Ascending aorta (tissue), 2 donors: Measurements from ENCODE around the gene ARHGAP5. TPM values are rescaled to one million over a fixed set of nuclear protein-coding genes. Genes with fewer than 3 reads are reported as not detected.
A peak's percentile ranks its signal among the peaks of the same experiment; 100 is the strongest.

Experiments
- DNase-seq, 2 donors: peaks; one replicate each; pipeline ENCODE4 v3.0.0-alpha.2; 2019; ENCODE audit warnings: low spot score in 2 of 2
- H3K27ac ChIP-seq, 2 donors: fragments of 200-600 bp; sonication (generic); one replicate each; pipeline ENCODE4 v1.5.1; 2016 to 2017; ENCODE audit warnings: mild to moderate bottlenecking in 1 of 2
- H3K27me3 ChIP-seq: fragments of 200-600 bp; sonication (generic); one replicate; pipeline ENCODE4 v1.5.1; 2017
- H3K36me3 ChIP-seq, 2 donors: fragments of 200-600 bp; sonication (generic); one replicate each; pipeline ENCODE4 v1.5.1; 2016
- H3K4me1 ChIP-seq, 2 donors: fragments of 200-600 bp; sonication (generic); one replicate each; pipeline ENCODE4 v1.5.1; 2016 to 2017; ENCODE audit warnings: mild to moderate bottlenecking in 1 of 2
- H3K4me3 ChIP-seq, 2 donors: fragments of 200-600 bp; sonication (generic); one replicate each; pipeline ENCODE4 v1.5.1; 2016 to 2017; ENCODE audit warnings: mild to moderate bottlenecking in 1 of 2
- H3K9me3 ChIP-seq, 2 donors: fragments of 200-600 bp; sonication (generic); one replicate each; pipeline ENCODE4 v1.5.1; 2016
- intact Hi-C: fragments of 100-400 bp; cut with DNase I; formaldehyde crosslinking; loops from one replicate; pipeline ENCODE4 v1.15.1; 2023
- total RNA-seq: library from RNA; depleted of rRNA; stranded (reverse); fragments of >200 nt; gene quantifications from one replicate; pipeline ENCODE4 v1.1.0, GENCODE V29; 2016
- TF ChIP-seq, protein P1 (sequence below), 3 experiments: fragments of 200-600 bp in 2 of 3; fragments of 450-650 bp in 1 of 3; sonication (generic) in 2 of 3; IDR thresholded peaks; one replicate each; pipeline ENCODE4 v1.5.1; 2016 to 2019; ENCODE audit warnings: antibody characterized with exemption in 3 of 3, mild to moderate bottlenecking in 1 of 3, moderate library complexity in 1 of 3

The ARHGAP5 gene
- total RNA-seq, 1 donor from 2014 or later, result 32.6 TPM

- Histone ChIP-seq H3K27ac (peak within 1 kb of the TSS; percentile 69 to 75), H3K27me3 (no peaks in the 10 kb centered on the region), H3K4me3 (peak within 1 kb of the TSS; percentile 72 to 75), H3K9me3 (no peaks in the 10 kb centered on the region), H3K4me1 (no peaks in the 10 kb centered on the region), H3K36me3 (no peaks in the 10 kb centered on the region)
- TF ChIP-seq, protein P1, sequence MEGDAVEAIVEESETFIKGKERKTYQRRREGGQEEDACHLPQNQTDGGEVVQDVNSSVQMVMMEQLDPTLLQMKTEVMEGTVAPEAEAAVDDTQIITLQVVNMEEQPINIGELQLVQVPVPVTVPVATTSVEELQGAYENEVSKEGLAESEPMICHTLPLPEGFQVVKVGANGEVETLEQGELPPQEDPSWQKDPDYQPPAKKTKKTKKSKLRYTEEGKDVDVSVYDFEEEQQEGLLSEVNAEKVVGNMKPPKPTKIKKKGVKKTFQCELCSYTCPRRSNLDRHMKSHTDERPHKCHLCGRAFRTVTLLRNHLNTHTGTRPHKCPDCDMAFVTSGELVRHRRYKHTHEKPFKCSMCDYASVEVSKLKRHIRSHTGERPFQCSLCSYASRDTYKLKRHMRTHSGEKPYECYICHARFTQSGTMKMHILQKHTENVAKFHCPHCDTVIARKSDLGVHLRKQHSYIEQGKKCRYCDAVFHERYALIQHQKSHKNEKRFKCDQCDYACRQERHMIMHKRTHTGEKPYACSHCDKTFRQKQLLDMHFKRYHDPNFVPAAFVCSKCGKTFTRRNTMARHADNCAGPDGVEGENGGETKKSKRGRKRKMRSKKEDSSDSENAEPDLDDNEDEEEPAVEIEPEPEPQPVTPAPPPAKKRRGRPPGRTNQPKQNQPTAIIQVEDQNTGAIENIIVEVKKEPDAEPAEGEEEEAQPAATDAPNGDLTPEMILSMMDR (IDR thresholded peaks at IDR 0.05), result no peak
- DNase-seq, result peak; percentile 40 to 91
- intact Hi-C loops, result loop anchor here (1.0 to 5.0 kb wide), 7 partner anchors 50 to 1176 kb away; partner anchors contain the start of genes AP4S1, HECTD1, NUBPL and STRN3
These were observed 126.1 kb downstream of the ARHGAP5 start, which contains the start of gene RNU6-8 for GRCh38 chr14:32202998-32203882. RNU6-8 (minus strand) TSS chr14:32203269.

DNA sequence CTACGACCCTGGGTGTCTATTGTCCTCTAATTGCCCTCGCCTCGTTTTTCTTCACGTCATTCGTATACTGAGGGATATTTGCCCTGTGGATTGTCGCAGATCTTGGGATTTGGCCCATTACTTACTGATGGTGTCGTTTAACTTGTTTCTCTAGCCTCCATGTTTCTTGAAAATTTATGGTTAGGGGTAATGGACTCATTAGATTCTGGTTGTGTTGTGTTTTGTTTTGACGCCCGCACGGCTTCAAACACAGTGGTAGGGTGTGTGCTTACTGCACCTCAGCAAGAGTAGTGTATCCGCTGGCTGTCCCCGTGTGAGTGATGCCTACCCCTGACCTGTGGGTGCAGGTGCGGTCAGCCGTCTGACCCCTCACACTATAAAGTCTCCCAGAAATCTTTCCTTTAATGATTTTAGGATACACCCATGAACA lies 126.8 kb downstream of the ARHGAP5 start:
- Histone ChIP-seq H3K36me3 (no peaks in the 10 kb centered on the region), H3K27ac (peak overlapping the region; percentile 69 to 75), H3K27me3 (no peaks in the 10 kb centered on the region), H3K4me3 (peak overlapping the region; percentile 72 to 75), H3K9me3 (no peaks in the 10 kb centered on the region), H3K4me1 (no peaks in the 10 kb centered on the region)
- DNase-seq, result no peak
- TF ChIP-seq, protein P1 (IDR thresholded peaks at IDR 0.05), result no peak
- intact Hi-C loops, result loop anchor here (2.0 to 5.0 kb wide), 6 partner anchors 49 to 1177 kb away; partner anchors contain the start of genes AP4S1, HECTD1, NUBPL and STRN3

- Histone ChIP-seq H3K4me1 (no peaks in the 10 kb centered on the region), H3K9me3 (no peaks in the 10 kb centered on the region), H3K36me3 (no peaks in the 10 kb centered on the region), H3K4me3 (no peak overlapping the region), H3K27me3 (no peaks in the 10 kb centered on the region), H3K27ac (no peak overlapping the region)
- intact Hi-C loops, result no loop called here
- no peak for DNase-seq
- TF ChIP-seq, protein P1 (IDR thresholded peaks at IDR 0.05), result no peak
These were observed 128.4 kb downstream of the ARHGAP5 start for GRCh38 chr14:32205554-32205953.

GRCh38 chr14:32205984-32206383 lies 128.9 kb downstream of the ARHGAP5 start:
- TF ChIP-seq, protein P1 (IDR thresholded peaks at IDR 0.05), result no peak
- Histone ChIP-seq H3K4me3 (no peak overlapping the region), H3K36me3 (no peaks in the 10 kb centered on the region), H3K27ac (no peak overlapping the region), H3K4me1 (no peaks in the 10 kb centered on the region), H3K27me3 (no peaks in the 10 kb centered on the region), H3K9me3 (no peaks in the 10 kb centered on the region)
- intact Hi-C loops, result no loop called here
- DNase-seq, result no peak

DNA sequence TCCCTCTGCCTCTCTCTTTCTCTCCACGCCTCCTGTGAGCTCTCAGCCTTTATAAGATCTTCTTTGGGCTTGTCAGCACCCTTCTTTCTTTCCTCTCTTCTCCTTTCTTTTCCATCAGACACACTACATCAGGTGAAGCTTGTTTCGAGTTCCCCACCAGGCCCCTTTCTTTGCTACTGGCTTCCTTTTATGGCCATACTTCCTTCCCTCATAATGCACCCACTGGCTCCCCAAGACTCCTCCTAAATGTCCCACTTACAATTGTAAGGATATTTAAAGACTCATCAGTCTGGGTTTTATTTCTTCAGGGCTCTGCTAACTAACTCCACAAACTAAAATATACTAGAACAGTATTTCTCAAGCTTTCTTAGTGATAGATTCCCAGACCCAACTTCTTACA lies 129.4 kb downstream of the ARHGAP5 start:
- no peaks in the 10 kb centered on the region for H3K4me1 ChIP-seq
- H3K27ac ChIP-seq, result no peak overlapping the region
- intact Hi-C loops, result no loop called here
- no peaks in the 10 kb centered on the region for H3K9me3 ChIP-seq
- H3K27me3 ChIP-seq, result no peaks in the 10 kb centered on the region
- TF ChIP-seq, protein P1 (IDR thresholded peaks at IDR 0.05), result no peak
- DNase-seq, result no peak
- no peak overlapping the region for H3K4me3 ChIP-seq
- H3K36me3 ChIP-seq, result no peaks in the 10 kb centered on the region
